NB4 (cell line): ENCODE data around the gene SNRPB2.

Experiments used
- DNase-seq: peaks from one replicate; pipeline ENCODE4 v3.0.0; 2010; ENCODE audit warnings: low read depth
- H3K4me3 ChIP-seq: one replicate; pipeline ENCODE4 v1.5.1; 2011; ENCODE audit warnings: mild to moderate bottlenecking, low read depth, low read length, moderate library complexity
- MYC ChIP-seq: IDR thresholded peaks from 2 replicates; pipeline ENCODE4 v1.6.1; 2011; ENCODE audit warnings: low read depth, low read length
- POLR2A ChIP-seq: IDR thresholded peaks from 2 replicates; pipeline ENCODE4 v1.6.1; 2011; ENCODE audit warnings: mild to moderate bottlenecking; ENCODE audit not compliant: insufficient read length; ENCODE audit errors: extremely low read depth
- TF ChIP-seq, protein P1 (sequence below): IDR thresholded peaks from 2 replicates; pipeline ENCODE4 v1.6.1; 2011; ENCODE audit warnings: low read depth, low read length
- TF ChIP-seq, protein P2 (sequence below): IDR thresholded peaks from one replicate; pipeline ENCODE4 v1.5.1; 2012; ENCODE audit warnings: low read depth, low read length

SNRPB2 gene

DNA sequence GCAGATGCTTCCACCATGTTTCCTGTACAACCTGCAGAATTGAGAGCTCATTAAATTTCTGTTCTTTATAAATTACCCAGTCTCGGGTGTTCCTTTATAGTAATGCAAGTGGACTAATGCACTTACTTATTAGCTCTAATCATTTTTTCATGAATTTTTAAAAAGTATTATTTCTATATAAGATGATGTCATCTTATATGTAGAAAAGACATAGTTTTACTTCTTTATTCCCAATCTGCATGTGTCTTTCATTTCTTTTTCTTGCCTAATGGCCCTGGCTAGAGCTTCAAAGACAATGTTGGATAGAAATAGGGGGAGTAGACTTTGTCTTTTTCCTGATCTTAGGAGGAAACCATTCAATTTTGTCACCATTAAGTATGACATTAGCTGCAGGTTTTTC is 46.1 kb downstream of the SNRPB2 start:
- TF ChIP-seq POLR2A (no peak), MYC (no peak)
- TF ChIP-seq, protein P1, sequence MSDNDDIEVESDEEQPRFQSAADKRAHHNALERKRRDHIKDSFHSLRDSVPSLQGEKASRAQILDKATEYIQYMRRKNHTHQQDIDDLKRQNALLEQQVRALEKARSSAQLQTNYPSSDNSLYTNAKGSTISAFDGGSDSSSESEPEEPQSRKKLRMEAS, result no peak
- TF ChIP-seq, protein P2, sequence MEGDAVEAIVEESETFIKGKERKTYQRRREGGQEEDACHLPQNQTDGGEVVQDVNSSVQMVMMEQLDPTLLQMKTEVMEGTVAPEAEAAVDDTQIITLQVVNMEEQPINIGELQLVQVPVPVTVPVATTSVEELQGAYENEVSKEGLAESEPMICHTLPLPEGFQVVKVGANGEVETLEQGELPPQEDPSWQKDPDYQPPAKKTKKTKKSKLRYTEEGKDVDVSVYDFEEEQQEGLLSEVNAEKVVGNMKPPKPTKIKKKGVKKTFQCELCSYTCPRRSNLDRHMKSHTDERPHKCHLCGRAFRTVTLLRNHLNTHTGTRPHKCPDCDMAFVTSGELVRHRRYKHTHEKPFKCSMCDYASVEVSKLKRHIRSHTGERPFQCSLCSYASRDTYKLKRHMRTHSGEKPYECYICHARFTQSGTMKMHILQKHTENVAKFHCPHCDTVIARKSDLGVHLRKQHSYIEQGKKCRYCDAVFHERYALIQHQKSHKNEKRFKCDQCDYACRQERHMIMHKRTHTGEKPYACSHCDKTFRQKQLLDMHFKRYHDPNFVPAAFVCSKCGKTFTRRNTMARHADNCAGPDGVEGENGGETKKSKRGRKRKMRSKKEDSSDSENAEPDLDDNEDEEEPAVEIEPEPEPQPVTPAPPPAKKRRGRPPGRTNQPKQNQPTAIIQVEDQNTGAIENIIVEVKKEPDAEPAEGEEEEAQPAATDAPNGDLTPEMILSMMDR, result no peak
- DNase-seq, result no peak
- H3K4me3 ChIP-seq, result no peak overlapping the region

DNA sequence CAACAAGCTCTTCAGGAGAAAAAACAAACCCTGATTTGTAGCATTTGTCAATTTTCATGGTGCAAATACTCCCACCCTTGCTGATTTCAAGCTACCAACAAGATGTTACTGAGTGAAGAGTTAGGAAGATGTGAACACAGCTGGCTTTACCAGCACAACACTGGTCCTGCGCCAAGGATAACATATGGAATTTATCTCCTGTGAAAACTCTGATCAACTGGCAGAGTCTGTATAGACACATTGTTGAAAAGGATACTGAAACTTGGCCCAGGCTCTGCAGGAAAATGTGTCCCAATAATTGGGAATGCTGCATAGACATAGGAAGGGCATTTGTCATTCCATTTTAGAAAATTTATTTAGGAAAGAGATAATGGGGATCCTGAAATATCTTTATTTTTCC is 47.3 kb downstream of the SNRPB2 start:
- TF ChIP-seq POLR2A (no peak), MYC (no peak)
- TF ChIP-seq, protein P2, result no peak
- TF ChIP-seq, protein P1, result no peak
- no peak overlapping the region for H3K4me3 ChIP-seq

DNA sequence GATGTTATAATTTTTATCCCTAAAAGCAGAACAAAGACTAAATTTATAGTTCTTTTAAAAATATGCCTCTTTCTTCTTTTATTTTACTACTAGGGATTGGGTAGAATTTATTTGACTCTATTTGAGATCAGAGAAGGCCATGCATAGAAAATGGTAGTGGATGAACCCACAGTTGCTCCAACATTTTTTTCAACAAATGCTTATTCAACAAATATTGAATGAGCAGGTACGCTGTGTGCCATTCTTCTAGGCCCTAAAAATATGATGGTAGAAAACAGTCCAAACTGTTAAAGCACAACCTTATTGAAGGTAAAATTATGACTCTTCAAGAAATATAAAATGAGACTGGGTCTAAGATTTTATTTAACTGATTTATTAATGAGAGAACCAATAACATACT is 48.3 kb downstream of the SNRPB2 start:
- DNase-seq, result no peak
- TF ChIP-seq MYC (no peak), POLR2A (no peak)
- TF ChIP-seq, protein P2, result no peak
- TF ChIP-seq, protein P1, result no peak
- no peak overlapping the region for H3K4me3 ChIP-seq

More for the DNA sequence above, 47.3 kb downstream of the SNRPB2 start:
- no peak for DNase-seq

DNA sequence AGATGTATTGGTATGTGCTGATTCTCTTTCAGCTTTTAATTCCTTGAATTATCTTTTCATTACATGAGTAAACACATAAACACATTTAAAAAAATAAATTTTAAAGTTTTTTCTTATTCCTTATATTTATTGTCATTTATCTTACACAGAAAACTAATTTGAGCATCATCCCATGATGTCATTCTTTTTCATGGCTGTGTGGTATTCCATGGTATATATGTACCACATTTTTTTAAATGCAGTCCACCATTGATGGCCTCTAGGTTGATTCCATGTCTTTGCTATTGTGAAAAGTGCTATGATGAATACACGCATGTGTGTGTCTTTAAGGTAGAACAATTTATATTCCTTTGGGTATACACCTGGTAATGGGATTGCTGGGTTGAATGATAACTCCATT is 51.7 kb downstream of the SNRPB2 start:
- H3K4me3 ChIP-seq, result no peak overlapping the region
- no peak for DNase-seq
- TF ChIP-seq POLR2A, result no peak
- TF ChIP-seq, protein P1, result no peak
- TF ChIP-seq, protein P2, result no peak
- no peak for TF ChIP-seq MYC

DNA sequence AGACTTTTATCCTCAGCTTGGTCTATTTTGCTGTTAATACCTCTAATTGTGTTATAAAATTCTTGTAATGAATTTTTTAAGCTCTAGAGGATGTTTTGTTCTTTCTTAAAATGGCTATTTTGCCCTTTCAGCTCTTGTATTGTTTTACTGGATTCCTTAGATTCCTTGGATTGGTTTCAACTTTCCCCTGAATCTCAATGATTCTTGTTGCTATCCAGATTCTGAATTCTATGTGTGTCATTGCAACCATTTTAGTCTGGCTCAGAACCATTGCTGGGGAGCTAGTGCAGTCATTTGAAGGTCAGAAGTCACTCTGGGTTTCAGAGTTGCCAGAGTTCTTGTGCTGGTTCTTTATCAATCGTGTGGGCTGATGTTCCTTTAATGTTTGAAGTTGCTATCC is 55.4 kb downstream of the SNRPB2 start:
- H3K4me3 ChIP-seq, result no peak overlapping the region
- no peak for TF ChIP-seq MYC
- TF ChIP-seq POLR2A, result no peak
- TF ChIP-seq, protein P2, result no peak
- TF ChIP-seq, protein P1, result no peak
- DNase-seq, result no peak
